ENCODE data around the gene ACLY.

Gene ACLY

GRCh38 chr17:41918314-41919164 lies at the start of gene ACLY:
TSS of gene ACLY (minus strand) at chr17:41918951. CDS start at chr17:41913873, 5,078 bp downstream.
- DNase-seq (ENCODE audit: extremely low read depth in 1 of 2, low read depth in 1 of 2) = peak; percentile 93 to 97

- DNase-seq (ENCODE audit: extremely low read depth in 1 of 2, low read depth in 1 of 2) = no peak
Measured at GRCh38 chr17:41967921-41968578, 49.3 kb upstream of the ACLY start.

GRCh38 chr17:41967141-41967920 lies 48.6 kb upstream of the ACLY start:
- DNase-seq (ENCODE audit: extremely low read depth in 1 of 2, low read depth in 1 of 2) = no peak

GRCh38 chr17:41966463-41967140 lies 47.9 kb upstream of the ACLY start, which contains the start of gene CNP:
TSS of gene CNP (plus strand) at chr17:41966795. CDS start at chr17:41966885, 90 bp downstream.
- peak; percentile 81 to 82 for DNase-seq (ENCODE audit: extremely low read depth in 1 of 2, low read depth in 1 of 2)

GRCh38 chr17:41965694-41966462 lies 47.1 kb upstream of the ACLY start:
- DNase-seq (ENCODE audit: extremely low read depth in 1 of 2, low read depth in 1 of 2) = peak; percentile 41 to 62

GRCh38 chr17:41962768-41963434 lies 44.1 kb upstream of the ACLY start:
- peak in 1 of 2 donors; percentile 53 for DNase-seq (ENCODE audit: extremely low read depth in 1 of 2, low read depth in 1 of 2)

- no peak for DNase-seq (ENCODE audit: extremely low read depth in 1 of 2, low read depth in 1 of 2)
Measured at GRCh38 chr17:41962111-41962510, 43.4 kb upstream of the ACLY start.

GRCh38 chr17:41959336-41960095 lies 40.8 kb upstream of the ACLY start:
- no peak for DNase-seq (ENCODE audit: extremely low read depth in 1 of 2, low read depth in 1 of 2)

GRCh38 chr17:41959030-41959335 lies 40.2 kb upstream of the ACLY start:
- DNase-seq (ENCODE audit: extremely low read depth in 1 of 2, low read depth in 1 of 2) = no peak

- no peak for DNase-seq (ENCODE audit: extremely low read depth in 1 of 2, low read depth in 1 of 2)
Measured at GRCh38 chr17:41957869-41958439, 39.2 kb upstream of the ACLY start.

- DNase-seq (ENCODE audit: extremely low read depth in 1 of 2, low read depth in 1 of 2) = no peak
Measured at GRCh38 chr17:41957031-41957868, 38.5 kb upstream of the ACLY start.

GRCh38 chr17:41956522-41956921 lies 37.8 kb upstream of the ACLY start:
- no peak for DNase-seq (ENCODE audit: extremely low read depth in 1 of 2, low read depth in 1 of 2)

- DNase-seq (ENCODE audit: extremely low read depth in 1 of 2, low read depth in 1 of 2) = no peak
Measured at GRCh38 chr17:41948762-41949460, 30.2 kb upstream of the ACLY start.

- no peak for DNase-seq (ENCODE audit: extremely low read depth in 1 of 2, low read depth in 1 of 2)
Measured at GRCh38 chr17:41944943-41945342, 26.2 kb upstream of the ACLY start.

- no peak for DNase-seq (ENCODE audit: extremely low read depth in 1 of 2, low read depth in 1 of 2)
Measured at GRCh38 chr17:41943492-41943891, 24.7 kb upstream of the ACLY start.

GRCh38 chr17:41942626-41943373 lies 24.0 kb upstream of the ACLY start:
- no peak for DNase-seq (ENCODE audit: extremely low read depth in 1 of 2, low read depth in 1 of 2)

All from stimulated activated CD8-positive, alpha-beta memory T cell treated with anti-CD3 and anti-CD28 coated beads, Interleukin-7, amount 100 ng/mL, for 48 hours (primary cell).